ACHN (cell line): ENCODE data around the gene HPS6.
A peak's percentile ranks its signal among the peaks of the same experiment; 100 is the strongest.
"Not testable (repeated sequence)": the region's sequence is repeated elsewhere in the genome, so short reads cannot be mapped to it uniquely, and the experiment has no call there.

Source experiments
- DNase-seq: peaks from one replicate; pipeline ENCODE4 v3.0.0-alpha.2; 2015
- in situ Hi-C: cut with HindIII; loops from 2 replicates; pipeline ENCODE4 v1.10.0; 2017; ENCODE audit warnings: low sequenced_read_pairs, low pct_ligation_motif_present, low pct_unique_long_range_greater_than_20kb

The HPS6 gene

GRCh38 chr10:102064868-102065560 lies at the start of gene HPS6:
Gene HPS6 (plus strand): TSS chr10:102065349. CDS start chr10:102065475, 126 bp downstream.
- peak; percentile 96 for DNase-seq
- in situ Hi-C loops: no loop called here

- in situ Hi-C loops: no loop called here
These were observed 48.7 kb upstream of the HPS6 start for GRCh38 chr10:102016416-102016815.

GRCh38 chr10:102017295-102017694 lies 47.9 kb upstream of the HPS6 start:
- DNase-seq: no peak
- in situ Hi-C loops: no loop called here

More at GRCh38 chr10:102016416-102016815, 48.7 kb upstream of the HPS6 start:
- DNase-seq: no peak

GRCh38 chr10:102020938-102021337 lies 44.2 kb upstream of the HPS6 start:
- no peak for DNase-seq
- in situ Hi-C loops: no loop called here

DNA sequence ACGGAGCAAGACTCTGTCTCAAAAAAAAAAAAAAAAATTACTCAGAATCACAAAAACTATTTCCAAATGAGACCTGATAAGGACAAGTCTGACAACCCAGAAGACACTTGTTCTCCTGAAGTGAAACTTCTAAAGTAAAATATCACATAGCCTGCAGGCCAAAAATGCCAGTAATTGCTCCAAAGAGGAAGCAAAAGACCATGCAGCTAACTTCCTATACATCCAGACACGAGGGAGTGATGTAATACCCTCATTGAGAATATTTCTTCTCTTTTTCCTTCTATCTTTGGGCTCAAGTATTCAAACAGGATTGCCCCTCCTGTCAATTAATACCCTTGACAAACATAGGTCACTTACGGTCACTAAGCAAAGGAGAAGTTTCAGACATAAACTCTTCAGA lies 40.4 kb upstream of the HPS6 start:
- no peak for DNase-seq
- in situ Hi-C loops: no loop called here

DNA sequence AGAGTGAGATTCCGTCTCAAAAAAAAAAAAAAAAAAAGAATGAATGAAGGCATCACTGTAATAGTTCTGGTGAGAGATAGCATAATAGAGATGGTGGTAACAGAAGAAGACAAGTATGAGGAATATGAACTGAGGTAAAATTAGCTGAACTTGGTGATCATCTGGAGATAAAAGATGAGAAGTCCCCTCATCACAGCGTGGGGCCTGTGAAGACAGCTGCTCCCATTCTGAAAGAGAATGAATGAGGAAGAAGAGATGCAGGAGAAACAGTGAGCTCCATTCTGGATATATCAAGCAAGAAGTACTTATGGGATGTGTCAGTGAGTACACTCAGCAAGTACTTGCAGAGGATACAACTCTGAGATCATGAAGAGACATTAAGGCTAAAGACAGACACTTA lies 37.9 kb upstream of the HPS6 start:
- no peak for DNase-seq
- in situ Hi-C loops: no loop called here

DNA sequence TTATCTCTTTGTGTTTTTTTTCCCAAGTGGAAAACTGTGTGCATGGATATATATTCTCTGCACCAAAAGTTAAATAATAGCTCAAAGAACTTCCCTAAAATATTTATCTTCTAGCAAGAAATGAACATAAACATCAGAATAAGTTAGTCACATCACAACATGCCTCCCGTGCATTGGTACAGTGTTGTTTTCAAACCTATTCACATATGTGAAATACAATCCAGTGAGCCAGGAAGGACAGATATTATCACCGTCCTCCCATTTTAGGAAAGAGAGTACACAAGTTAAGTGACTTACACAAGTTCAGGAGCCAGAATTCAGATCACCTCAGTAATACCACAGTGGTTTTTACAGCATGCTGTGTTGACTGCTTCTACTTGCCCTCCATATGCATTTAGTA lies 31.4 kb upstream of the HPS6 start:
- no peak for DNase-seq
- in situ Hi-C loops: no loop called here

GRCh38 chr10:102035807-102036206 lies 29.3 kb upstream of the HPS6 start:
- DNase-seq, in situ Hi-C loops: not testable (repeated sequence)

- in situ Hi-C loops: no loop called here
- no peak for DNase-seq
These were observed 26.7 kb upstream of the HPS6 start for GRCh38 chr10:102038410-102038809.

- no peak for DNase-seq
- in situ Hi-C loops: no loop called here
These were observed 24.7 kb upstream of the HPS6 start for GRCh38 chr10:102040305-102041050.

GRCh38 chr10:102045292-102045691 lies 19.9 kb upstream of the HPS6 start:
- in situ Hi-C loops: no loop called here
- no peak for DNase-seq

DNA sequence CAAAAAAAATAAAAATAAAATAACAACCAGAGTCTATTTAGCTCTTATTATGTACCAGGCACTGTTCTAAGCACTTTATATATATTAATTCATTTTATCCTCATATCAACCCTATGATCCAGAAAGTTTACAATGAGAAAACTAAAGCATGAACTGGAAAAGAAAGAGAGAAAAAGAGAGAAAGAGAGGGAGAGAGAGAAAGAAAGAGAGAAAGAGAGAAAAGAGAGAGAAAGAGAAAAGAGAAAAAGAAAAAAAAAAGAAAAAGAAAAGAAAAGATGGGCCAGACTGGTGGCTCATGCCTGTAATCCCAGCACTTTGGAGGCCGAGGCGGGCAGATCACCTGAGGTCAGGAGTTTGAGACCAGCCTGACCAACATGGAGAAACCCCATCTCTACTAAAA lies 19.1 kb upstream of the HPS6 start:
- in situ Hi-C loops: no loop called here
- no peak for DNase-seq

DNA sequence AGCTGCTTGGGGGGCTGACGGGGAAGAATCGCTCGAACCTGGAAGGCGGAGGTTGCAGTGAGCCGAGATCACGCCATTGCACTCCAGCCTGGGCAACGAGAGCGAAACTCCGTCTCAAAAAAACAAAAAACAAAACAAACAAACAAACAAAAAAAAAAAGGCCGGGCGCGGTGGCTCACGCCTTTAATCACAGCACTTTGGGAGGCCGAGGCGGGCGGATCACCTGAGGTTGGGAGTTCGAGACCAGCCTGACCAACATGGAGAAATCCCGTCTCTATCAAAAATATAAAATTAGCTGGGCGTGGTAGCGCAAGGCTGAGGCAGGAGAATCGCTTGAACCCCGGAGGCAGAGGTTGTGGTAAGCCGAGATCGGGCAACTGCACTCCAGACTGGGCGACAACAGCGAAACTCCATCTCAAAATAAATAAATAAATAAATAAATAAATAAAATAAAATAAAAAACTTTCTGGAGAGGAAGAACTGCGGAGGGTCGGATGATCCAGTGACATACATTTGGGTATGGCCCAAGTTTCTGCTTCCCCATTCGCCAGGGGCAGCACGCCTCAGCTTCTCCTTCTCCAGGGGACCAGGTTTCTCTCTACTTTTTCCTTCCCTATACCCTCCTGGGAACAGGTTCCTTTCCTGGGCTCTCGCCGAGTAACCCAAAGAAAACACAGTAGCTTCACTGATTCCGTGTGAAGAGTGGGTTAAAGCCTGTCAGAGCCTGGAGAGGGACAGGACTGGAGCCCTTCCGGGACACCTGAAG lies 10.1 kb upstream of the HPS6 start:
- in situ Hi-C loops: not testable (repeated sequence)
- peak; percentile 43 for DNase-seq

DNA sequence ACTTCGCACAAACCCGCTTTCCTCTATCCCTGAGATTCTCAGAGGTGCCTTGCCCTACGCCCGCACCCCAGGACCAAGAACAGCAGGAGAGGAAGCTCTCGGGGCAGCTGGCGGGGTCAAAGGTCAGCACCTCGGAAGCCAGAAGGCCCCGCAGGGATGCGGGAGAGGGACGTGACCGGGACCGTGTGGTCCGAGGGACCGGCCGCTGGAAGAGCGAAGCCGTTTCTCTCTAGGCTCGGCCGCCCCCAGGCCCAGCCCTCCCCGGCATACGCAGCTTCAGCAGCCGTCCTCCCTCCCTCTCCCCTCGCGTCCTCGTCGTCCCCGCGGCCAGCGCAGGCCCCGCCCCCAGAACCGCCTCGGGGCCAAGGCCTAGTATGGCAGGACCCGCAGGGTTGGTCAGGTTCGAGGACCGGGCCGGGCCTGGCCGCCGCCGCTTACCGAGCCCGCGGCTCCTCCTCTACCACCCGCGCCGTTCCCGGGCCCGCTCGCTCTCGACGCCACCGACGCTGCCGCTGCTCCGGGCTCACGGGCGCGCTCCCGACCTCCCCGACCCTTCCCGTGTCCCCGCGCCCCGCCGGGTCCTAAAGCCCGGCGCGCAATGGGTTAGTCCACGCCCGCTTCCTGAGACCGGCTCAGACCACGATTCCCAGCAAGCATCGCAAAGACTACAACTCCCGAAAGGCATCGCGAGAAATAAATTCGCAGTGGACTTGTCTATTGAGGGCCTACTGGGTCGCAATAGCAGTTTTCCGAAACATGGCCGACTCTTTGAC lies 9.3 kb upstream of the HPS6 start, which contains the start of gene ARMH3:
Gene ARMH3 (minus strand): TSS at position 527 of the 773 bp plus-strand sequence. CDS start 16,059 bp downstream, outside the sequence.
- peak; percentile 99 for DNase-seq
- in situ Hi-C loops: no loop called here

DNA sequence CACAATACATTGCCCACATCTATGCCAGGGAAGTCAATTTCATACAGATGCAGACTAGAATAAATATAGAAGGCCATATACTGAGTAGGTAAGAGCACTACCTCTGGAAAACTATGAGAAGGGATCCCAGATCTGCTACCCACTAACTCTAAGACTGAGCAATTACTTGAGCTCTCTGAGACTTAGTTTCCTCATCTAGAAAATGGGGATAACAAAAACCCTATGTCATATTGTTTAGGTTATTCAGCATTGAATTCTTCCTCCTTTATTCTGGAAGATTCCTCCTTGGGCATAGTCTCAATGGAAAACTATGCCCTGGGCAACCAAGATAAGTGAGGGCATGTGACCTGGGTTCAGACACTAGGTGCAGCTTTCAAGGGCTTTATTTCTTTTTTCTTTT lies 5.2 kb upstream of the HPS6 start:
- in situ Hi-C loops: no loop called here
- no peak for DNase-seq

GRCh38 chr10:102064503-102064867 lies 664 bp upstream of the HPS6 start:
- no peak for DNase-seq
- in situ Hi-C loops: no loop called here

DNA sequence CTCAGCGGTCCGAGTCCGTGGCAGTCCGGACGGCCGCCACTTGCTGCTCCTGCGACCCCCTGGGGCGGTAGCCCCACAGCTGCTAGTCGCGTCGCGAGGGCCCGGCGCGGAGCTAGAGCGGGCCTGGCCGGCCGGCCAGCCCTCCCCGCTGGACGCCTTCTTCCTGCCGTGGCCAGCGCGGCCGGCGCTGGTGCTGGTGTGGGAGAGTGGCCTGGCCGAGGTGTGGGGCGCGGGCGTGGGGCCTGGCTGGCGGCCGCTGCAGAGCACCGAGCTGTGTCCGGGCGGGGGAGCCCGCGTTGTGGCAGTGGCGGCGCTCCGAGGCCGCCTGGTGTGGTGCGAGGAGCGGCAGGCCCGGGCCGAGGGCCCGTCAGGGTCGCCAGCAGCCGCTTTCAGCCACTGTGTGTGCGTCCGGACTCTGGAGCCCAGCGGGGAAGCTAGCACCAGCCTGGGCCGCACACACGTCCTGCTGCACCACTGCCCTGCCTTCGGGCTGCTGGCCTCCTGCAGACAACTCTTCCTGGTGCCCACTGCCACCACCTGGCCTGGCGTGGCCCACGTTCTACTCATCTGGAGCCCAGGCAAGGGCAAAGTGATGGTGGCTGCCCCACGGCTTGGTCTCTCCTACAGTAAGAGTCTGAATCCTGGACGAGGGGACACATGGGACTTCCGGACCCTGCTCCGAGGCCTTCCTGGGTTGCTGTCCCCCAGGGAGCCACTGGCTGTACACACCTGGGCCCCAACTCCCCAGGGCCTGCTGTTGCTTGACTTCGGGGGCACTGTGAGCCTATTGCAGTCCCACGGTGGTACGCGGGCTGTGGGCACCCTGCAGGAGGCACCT lies 631 bp downstream of the HPS6 start:
- peak; percentile 31 for DNase-seq
- in situ Hi-C loops: no loop called here
